Amniotic epithelial cell (primary cell): ENCODE results near the gene SLC44A1.

Experiments used
- DNase-seq: peaks from one replicate; pipeline ENCODE4 v3.0.0-alpha.2; 2010; ENCODE audit warnings: low read depth

Gene SLC44A1

DNA sequence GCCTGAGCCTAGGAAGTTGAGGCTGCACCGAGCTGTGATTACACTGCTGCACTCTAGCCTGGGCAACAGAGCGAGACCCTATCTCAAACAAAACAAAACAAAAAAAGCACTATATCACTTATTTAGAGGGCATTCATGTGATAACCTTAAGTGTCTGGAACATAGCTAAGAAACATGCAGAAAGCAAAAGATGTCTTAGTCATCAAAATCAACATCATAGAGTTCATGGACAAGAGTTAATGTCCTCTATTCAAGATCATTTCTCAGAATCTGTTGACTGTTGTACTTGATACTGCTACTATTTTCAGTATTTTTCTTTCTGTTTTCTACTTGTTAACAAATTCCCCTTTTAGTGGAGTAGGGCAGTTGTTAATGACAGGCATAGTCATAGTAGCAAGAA, 228.8 kb downstream of the SLC44A1 start:
- DNase-seq, result no peak

DNA sequence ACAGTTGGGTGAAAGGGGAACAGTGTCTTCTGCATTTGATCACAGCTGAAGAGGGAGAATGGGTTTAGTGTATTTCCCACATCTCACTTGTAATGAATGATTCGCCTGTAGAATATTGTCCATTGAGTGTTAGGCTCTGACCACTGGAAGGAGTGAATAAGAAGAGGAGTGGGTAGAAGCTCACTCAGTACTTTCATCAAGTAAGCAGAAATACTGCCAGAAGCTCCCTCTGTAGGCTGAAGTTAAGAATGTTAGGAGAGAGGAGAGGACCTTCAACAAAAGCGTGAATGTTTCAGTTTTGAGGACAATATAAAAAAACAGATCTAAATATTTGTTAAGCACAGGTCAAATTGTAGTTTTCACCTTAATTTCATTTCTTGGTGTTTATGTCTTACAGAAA, 230.9 kb downstream of the SLC44A1 start:
- DNase-seq, result peak; percentile 62

DNA sequence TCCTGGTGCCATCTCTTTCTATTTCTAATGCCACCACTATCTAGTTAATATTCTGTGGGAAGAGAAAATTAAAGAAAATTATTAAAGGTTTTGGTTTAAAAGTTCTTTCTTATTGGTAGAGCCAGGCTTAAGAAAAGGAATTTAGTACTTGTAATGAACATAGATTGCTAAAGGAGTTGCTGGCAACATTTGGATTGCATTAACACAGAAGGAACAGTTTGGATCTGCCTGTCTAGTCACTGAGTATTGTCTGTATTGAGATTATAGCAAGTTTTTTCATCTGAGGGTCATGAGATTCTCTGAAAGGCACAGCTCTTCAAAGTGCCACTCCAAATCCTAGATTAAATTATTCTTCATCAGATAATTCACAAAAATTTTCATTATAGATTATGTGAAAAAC, 235.4 kb downstream of the SLC44A1 start:
- DNase-seq, result no peak

DNA sequence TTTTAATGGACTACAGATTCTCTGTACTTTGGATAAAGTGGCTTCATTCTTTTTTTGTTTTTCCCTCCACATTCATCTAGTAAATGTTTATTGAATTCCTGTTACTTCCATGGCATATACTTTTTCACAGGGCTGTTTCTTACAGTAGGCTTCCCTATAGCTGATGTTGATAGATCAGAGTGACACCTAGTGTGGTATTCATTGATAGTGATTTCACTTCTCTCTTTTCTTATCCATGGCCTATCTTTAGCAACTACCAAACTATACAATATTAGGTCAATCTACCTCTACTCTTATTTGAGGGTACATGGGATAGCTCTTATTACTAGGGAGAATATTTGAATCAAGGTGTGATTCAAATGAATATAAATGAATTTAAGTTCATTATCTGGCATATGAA, 239.2 kb downstream of the SLC44A1 start:
- no peak for DNase-seq

DNA sequence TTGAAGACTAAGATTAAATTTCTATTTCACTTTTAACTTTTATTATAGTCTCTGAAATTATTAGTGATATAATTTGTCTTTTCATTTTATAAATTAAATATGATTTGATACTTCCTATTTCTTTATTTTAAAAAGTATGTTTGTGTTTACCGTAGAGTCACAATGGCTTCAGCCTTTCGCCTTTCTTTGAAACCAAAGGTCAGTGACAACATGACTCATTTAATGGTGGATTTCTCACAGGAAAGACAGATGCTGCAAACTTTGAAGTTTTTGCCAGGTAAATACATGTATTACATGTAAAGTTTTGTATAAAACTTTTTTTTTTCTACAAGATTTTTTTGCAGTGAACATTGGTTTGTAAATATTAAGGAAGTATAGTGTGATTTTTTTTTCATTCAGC, 239.8 kb downstream of the SLC44A1 start:
- DNase-seq, result no peak

DNA sequence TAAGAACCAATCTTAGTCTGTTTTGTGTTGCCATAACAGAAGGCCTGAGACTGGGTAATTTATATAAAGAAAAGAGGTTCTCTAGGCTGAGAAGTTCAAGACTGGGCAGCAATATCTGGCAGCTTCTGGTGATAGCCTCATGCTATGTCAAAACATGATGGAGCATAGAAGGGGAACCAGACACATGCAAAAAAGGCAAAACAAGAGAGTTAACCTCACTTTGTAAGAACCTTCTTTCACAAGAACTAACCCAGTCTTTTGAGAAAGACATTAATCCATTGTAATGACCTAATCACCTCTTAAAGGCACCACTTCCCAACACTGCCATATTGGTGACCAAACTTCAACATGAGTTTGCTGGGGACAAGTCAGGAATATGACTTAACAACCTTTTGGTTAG, 240.7 kb downstream of the SLC44A1 start:
- peak; percentile 4 for DNase-seq
